GM18873 (cell line): Measurements from ENCODE around the gene RTEL1.
"Not testable (repeated sequence)": the region's sequence is repeated elsewhere in the genome, so short reads cannot be mapped to it uniquely, and the experiment has no call there.

Source experiments
- ATAC-seq: cut with Tn5 transposase; IDR thresholded peaks from one replicate; pipeline ENCODE4 v1.9.1; 2021; ENCODE audit warnings: mild to moderate bottlenecking, moderate library complexity, moderate number of reproducible peaks; ENCODE audit not compliant: unreplicated experiment, low FRiP score

The RTEL1 gene

DNA sequence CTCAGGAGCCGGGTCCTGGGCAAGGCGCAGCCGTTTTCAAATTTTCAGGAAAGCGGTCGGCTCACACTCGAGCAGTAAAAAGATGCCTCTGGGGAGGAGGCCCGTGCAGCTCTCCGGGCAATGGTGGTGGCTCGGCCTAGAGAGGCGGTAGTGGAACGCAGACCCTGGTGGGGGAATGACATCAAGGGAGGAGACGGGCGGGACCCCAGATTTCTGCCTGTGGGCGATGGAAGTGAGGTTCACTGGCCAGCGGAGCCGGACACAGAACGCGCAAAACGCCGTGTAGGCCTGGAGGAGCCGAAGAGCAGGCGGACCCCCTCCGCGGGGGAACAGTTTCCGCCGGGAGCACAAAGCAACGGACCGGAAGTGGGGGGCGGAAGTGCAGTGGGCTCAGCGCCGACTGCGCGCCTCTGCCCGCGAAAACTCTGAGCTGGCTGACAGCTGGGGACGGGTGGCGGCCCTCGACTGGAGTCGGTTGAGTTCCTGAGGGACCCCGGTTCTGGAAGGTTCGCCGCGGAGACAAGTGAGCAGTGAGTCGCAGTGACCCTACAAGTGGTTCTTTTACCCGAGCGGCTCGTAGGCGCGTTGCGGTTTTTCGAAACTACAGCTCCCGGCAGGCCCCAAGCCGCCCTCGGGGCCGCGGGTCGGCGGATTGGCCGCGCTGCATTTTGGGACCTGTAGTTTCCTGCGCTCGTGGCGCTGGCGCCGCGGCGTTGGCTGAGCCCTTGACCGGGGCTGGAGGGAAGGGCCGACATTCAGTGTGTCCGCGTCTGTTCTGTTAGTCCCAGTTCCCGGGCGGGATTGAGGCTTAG, at the start of gene RTEL1:
Gene RTEL1 (plus strand): TSS at position 376 of the 812 bp plus-strand sequence. CDS start 1,091 bp downstream, outside the sequence.
- peak; percentile 71 for ATAC-seq

- no peak for ATAC-seq
These were observed 47.3 kb upstream of the RTEL1 start for GRCh38 chr20:63610581-63611435.

GRCh38 chr20:63611646-63612045, 46.5 kb upstream of the RTEL1 start:
- ATAC-seq, result no peak

- no peak for ATAC-seq
These were observed 45.7 kb upstream of the RTEL1 start for GRCh38 chr20:63612276-63612931.

- ATAC-seq, result not testable (repeated sequence)
These were observed 44.1 kb upstream of the RTEL1 start for GRCh38 chr20:63613863-63614594.

DNA sequence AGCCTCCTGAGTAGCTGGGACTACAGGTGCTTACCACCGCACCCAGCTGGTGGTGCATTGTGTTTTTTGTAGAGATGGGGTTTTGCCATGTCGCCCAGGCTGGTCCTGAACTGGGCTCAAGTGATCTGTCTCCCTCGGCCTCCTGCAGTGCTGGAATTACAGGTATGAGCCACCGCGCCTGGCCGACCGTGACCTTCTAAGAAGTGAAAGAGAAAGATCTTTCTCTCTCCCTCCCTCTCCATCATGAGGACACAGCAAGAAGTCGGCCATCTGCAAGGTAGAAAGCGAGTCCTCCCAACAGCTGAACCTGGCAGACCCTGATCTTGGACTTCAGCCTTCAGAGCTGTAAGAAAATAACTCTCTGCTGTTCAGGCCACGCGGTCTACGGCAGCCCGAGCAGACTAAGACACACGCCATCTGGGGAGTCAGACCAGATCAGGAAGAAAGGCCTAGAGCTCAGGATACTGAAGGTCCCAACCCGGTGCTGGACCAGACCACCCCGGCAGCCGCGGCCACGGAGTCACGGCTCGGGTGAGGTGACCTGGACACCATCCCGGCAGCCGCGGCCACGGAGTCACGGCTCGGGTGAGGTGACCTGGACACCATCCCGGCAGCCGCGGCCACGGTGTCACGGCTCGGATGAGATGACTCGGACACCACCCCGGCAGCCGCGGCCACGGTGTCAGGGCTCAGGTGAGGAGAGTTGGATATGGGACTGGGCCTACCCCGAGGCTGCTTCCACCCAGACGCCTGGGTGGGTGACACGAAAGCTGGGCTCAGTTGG, 40.8 kb upstream of the RTEL1 start:
- ATAC-seq, result no peak

- ATAC-seq, result no peak
These were observed 40.2 kb upstream of the RTEL1 start for GRCh38 chr20:63617876-63618265.

GRCh38 chr20:63618291-63618980, 39.7 kb upstream of the RTEL1 start:
- ATAC-seq, result no peak

GRCh38 chr20:63619086-63619485, 39.0 kb upstream of the RTEL1 start:
- no peak for ATAC-seq

- no peak for ATAC-seq
These were observed 38.6 kb upstream of the RTEL1 start for GRCh38 chr20:63619505-63619904.

GRCh38 chr20:63620991-63621390, 37.1 kb upstream of the RTEL1 start:
- no peak for ATAC-seq

DNA sequence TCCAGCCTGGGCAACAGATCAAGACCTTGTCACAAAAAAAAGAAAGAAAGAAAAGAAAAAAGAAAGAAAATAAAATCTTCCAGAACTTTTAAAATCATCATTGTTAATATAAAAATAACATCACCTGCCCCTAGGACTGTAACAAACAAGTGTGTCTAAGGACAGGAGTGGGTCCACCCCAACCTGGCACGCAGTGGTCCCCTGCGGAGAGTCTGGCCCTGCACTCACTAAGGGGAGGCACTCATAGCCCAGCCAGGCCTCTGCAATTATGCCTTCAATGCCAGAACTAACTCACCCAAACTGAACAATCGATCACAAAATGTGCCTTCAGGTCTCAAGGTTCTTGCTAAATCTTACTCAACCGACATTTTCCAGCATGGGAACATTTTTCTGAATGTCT, 36.0 kb upstream of the RTEL1 start:
- no peak for ATAC-seq

DNA sequence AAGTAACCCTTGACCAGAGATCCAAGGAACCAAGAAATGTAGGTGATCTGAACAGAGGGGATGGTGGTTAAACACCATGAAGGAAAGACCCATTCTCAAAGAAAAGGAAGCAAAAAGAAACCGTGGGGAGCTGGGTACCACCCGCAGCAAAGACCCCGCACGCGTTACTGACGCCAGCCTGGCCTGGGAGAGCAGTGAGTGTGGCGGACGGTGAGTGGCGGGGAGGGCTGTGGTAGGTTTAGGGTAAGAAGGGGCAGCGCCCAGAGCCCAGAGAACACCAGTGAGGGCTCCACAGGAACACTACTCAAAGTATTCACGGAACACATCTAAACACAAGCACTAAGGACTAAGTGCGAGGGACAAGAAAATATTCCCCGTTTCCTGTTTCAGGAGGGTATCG, 35.4 kb upstream of the RTEL1 start:
- no peak for ATAC-seq

- ATAC-seq, result no peak
These were observed 33.6 kb upstream of the RTEL1 start for GRCh38 chr20:63624486-63624885.

- ATAC-seq, result no peak
These were observed 32.2 kb upstream of the RTEL1 start for GRCh38 chr20:63625771-63626423.

DNA sequence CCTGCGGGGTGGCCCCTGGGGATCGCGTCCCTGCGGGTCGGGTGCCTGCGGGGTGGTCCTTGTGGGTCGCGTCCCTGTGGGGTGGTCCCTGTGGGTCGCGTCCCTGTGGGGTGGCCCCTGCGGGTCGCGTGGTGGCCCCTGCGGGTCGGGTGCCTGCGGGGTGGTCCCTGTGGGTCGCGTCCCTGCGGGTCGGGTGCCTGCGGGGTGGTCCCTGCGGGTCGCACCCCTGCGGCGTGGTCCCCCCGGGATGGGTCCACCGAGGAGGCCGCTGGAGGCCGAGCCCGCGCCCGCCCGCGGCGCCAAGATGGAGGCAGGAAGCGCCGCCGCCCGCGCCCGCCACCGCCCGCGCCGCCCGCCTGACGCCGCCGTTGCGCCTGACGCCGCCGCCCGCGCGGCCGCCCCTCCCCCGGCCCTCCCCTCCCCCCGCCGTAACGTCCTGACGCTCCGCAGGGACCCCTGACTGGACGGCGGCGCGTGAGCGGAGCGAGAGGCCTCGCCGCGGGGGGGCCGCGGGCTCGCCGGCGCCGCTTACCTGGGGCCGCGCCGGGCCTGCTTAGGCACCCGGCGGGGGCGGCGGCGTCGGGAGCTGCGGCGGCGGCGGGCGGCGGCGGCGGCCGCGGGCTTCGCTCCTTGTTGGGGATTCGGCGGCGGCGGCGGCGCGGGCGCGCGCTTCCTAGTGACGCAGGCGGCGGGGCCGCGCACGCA, 31.5 kb upstream of the RTEL1 start, which contains the start of gene GMEB2:
Gene GMEB2 (minus strand): TSS at position 678 of the 705 bp plus-strand sequence. CDS start 7,704 bp downstream, outside the sequence.
- ATAC-seq, result peak; percentile 21

- ATAC-seq, result peak; percentile 66
These were observed 30.9 kb upstream of the RTEL1 start for GRCh38 chr20:63627129-63627750.
